WI38 (cell line): ENCODE results near the gene BEAN1.

Source experiments
- H3K4me3 ChIP-seq: 2 replicates; pipeline ENCODE4 v1.5.1; 2011; ENCODE audit warnings: low read depth, mild to moderate bottlenecking, control low read depth, low read length
- CTCF ChIP-seq: IDR thresholded peaks from 2 replicates; pipeline ENCODE4 v1.5.1; 2012; ENCODE audit warnings: low read depth, mild to moderate bottlenecking, control low read depth, low read length

The BEAN1 gene

GRCh38 chr16:66427036-66427860 lies at the start of gene BEAN1:
Gene BEAN1, plus strand, starts transcription at chr16:66427295. Its CDS starts 10,382 bp downstream, at chr16:66437677.
- TF ChIP-seq CTCF, result no peak
- 0 out of 2 replicates have a peak within 1 kb of the TSS, but pooled peaks have one; percentile 20 for H3K4me3 ChIP-seq

GRCh38 chr16:66377324-66377723 lies 49.8 kb upstream of the BEAN1 start:
- H3K4me3 ChIP-seq, result no peak overlapping the region
- no peak for TF ChIP-seq CTCF

- no peak for TF ChIP-seq CTCF
- H3K4me3 ChIP-seq, result no peak overlapping the region
Measured at GRCh38 chr16:66378741-66379570, 48.1 kb upstream of the BEAN1 start.

- TF ChIP-seq CTCF, result no peak
- H3K4me3 ChIP-seq, result no peak overlapping the region
Measured at GRCh38 chr16:66379571-66379941, 47.5 kb upstream of the BEAN1 start.

- TF ChIP-seq CTCF, result no peak
- no peak overlapping the region for H3K4me3 ChIP-seq
Measured at GRCh38 chr16:66380421-66380820, 46.7 kb upstream of the BEAN1 start.

GRCh38 chr16:66381585-66382170 lies 45.4 kb upstream of the BEAN1 start:
- no peak overlapping the region for H3K4me3 ChIP-seq

More at GRCh38 chr16:66381585-66382170, 45.4 kb upstream of the BEAN1 start:
- no peak for TF ChIP-seq CTCF
